Measurements from ENCODE around the gene KLRC3.
"Not testable (repeated sequence)": the region's sequence is repeated elsewhere in the genome, so short reads cannot be mapped to it uniquely, and the experiment has no call there.

Gene KLRC3

DNA sequence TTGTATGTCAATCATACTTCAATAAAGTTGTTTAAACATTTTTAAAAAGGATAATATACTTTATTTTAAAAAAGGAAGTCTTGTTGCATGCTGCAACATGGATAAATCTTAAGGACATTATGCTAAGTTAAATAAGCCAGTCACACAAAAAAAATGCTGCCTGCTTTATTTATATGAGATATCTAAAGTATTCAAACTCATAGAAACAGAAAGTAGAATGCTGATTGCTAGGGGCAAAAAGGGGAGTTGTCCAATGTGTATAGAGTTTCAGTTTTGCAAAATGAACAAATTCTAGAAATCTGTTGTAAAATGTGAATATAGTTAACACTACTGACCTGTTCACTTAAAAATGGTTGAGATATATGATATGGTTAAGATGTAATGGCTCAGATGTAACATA lies 19.6 kb downstream of the KLRC3 start:
- no peak for DNase-seq (ENCODE audit: low read depth)

DNA sequence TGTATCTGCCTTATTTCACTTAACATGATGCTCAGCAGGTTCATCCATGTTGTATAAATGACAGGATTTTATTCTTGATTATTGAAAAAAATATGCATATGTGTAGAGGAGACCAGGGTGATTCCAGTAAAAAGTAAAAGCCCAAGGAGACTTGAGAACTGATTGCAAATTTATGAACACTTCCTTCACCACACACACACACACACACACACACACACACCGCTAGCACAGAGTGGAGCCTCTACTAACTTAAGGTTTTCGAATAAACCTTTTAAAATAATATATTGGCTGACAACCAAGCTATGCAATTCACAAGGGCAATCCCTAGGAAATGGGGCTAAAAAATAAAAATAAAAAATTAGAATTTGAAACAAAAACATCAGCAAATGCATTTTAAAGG lies 22.2 kb downstream of the KLRC3 start:
- DNase-seq (ENCODE audit: low read depth), result no peak

DNA sequence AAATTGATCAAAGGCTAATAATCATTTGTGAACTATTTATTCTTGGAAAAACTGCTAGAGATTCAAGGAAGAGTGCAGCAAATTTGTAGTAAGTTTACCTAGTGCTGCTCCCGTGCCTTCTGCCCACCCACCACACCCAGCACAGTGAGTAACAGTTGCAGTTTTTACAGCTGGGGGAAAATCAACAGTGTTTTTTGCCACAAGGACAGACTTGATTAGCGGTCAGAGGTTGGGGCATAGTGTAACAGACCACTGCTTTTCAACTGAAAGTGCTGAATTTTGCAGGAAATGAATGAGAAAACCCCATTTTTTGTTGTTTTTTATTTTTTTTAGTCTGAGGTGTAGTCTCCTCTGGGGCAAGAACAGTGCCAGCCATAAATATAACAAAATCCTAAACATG lies 23.1 kb downstream of the KLRC3 start:
- DNase-seq (ENCODE audit: low read depth), result no peak

DNA sequence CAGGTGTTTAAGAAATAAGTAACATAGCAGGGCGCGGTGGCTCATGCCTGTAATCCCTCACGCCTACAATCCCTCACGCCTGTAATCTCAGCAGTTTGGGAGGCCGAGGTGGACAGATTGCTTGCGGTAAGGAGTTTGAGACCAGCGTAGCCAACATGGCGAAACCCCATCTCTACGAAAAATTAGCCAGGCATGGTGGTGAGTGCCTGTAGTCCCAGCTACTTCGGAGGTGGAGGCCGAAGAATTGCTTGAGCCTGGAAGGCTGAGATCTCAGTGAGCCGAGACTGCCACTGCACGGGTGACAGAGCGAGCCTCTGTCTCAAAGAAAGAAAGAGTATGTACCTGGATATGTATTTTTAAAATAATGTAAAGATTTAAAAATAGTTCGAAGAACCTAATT lies 24.2 kb downstream of the KLRC3 start:
- not testable (repeated sequence) for DNase-seq (ENCODE audit: low read depth)

DNA sequence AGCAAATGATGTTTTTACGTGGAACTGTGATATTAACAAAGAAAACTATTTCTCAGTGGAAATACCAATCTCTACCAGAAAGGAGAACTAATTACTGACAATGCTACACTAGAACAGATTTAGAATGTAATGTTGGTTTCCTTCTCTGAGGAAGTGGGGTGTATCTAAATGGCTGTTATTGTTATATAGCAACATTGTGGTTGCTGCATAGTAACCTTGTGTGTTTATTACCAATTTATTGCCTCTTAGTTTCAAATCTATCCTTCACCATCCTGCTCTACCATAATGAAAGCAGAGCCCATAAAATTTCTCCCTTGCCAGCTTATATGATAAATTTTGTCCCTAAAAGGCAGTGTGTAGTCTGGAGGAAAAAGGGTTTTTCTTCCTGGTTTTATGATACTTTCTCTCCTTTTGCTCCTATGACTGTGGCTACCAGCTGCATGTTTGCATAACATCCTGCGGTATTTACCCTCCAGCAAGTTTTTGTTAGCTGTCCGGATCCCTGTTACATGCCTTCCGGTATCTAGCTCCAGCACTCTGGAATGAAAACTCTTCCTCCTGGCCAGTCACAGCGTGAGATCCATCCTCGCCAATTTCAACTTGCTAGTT lies 24.9 kb downstream of the KLRC3 start:
- peak; percentile 92 for DNase-seq (ENCODE audit: low read depth)

DNA sequence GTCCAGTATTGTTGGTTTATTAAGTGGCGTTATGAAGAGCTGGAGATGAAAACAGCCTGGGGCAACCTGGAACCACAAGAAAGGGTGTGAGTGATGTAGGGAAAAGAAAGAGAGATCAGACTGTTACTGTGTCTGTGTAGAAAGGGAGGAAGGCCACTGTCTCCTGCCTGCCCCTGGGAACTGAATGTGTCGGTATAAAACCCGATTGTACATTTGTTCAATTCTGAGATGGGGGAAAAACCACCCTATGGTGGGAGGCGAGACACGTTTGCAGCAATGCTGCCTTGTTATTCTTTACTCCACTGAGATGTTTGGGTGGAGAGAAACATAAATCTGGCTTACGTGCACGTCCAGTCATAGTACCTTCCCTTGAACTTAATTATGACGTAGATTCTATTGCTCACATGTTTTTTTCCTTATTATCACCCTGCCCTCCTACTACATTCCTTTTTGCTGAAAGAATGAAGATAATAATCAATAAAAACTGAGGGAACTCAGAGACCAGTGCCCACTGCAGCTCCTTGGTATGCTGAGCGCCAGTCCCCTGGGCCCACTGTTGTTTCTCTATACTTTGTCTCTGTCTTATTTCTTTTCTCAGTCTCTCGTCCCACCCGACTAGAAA lies 25.8 kb downstream of the KLRC3 start:
- not testable (repeated sequence) for DNase-seq (ENCODE audit: low read depth)

DNA sequence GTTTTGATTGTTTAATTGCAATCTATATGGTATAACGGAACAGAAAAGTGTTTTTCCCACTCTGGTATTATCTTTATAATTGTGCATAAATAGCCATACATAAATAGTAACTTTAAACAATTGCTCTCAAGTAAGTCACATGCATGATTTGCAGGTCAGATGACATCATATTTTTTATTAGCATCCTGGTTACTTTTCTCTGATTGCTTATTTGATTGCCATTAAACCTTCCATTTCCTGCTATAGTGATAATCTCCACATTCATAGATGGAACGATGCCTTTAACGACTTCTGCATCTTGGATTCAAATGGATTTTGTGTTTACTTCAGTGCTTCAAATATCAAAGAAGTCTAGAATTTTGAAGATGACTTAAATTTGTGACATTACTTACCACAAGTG lies 27.1 kb downstream of the KLRC3 start:
- no peak for DNase-seq (ENCODE audit: low read depth)

DNA sequence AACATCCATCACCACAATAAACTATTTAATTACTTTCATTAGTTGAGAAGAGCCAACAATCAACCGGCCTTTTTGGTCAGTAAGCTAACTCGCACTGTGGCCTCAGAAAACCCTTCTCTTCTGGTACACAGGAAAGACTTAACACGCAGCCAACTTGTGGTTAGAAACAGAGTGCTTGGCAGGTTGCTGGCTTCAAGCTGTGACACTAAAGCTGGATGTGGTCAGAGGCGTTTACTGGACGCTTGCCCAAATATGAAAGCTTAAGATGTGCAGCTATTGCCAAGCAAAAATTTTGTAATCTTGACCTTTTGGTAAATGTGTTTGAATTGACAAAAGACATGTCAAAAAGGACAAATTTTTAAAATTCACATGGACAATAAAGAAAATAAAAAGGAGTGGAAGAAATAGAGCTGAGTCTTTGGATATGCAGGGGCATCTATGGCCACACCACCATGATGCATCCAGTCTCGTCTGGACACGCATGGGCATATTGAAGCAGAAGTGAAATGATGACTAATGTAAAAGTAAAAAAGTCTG lies 27.9 kb downstream of the KLRC3 start:
- peak; percentile 99 for DNase-seq (ENCODE audit: low read depth)

DNA sequence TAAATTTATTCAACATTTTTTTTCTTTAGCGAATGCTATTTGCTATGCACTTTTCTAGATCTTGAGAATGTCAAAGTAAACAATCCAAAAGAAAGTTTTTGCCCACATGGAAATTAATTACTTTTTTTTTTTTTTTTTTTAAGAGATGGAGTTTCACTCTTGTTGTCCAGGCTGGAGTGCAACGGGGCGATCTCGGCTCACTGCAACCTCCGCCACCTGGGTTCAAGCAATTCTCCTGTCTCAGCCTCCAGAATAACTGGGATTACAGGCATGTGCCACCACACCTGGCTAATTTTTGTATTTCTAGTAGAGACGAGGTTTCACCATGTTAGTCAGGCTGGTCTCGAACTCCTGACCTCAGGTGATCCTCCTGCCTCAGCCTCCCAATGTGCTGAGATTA lies 29.4 kb downstream of the KLRC3 start:
- not testable (repeated sequence) for DNase-seq (ENCODE audit: low read depth)

DNA sequence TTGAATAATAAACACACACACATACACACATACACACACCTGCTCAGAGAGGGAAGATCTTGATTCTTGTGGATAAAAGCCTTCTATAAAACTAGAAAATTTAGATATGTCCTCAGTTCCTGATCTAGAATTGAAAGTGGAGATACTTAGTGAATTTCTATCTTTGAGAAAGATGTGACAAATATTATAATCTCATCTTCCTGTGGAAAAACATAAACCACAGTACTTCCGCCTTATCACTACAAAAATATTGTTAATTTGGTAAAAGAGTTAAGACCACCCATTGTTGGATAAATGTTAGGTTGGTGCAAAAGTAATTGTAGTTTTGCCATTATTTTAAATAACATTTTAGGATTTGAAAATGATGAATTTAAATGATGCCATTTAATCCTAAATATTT lies 30.5 kb downstream of the KLRC3 start, which contains the start of gene KLRK1:
KLRK1 (minus strand) TSS at position 138 of the 400 bp plus-strand sequence. CDS start 1,231 bp downstream, outside the sequence.
- no peak for DNase-seq (ENCODE audit: low read depth)

DNA sequence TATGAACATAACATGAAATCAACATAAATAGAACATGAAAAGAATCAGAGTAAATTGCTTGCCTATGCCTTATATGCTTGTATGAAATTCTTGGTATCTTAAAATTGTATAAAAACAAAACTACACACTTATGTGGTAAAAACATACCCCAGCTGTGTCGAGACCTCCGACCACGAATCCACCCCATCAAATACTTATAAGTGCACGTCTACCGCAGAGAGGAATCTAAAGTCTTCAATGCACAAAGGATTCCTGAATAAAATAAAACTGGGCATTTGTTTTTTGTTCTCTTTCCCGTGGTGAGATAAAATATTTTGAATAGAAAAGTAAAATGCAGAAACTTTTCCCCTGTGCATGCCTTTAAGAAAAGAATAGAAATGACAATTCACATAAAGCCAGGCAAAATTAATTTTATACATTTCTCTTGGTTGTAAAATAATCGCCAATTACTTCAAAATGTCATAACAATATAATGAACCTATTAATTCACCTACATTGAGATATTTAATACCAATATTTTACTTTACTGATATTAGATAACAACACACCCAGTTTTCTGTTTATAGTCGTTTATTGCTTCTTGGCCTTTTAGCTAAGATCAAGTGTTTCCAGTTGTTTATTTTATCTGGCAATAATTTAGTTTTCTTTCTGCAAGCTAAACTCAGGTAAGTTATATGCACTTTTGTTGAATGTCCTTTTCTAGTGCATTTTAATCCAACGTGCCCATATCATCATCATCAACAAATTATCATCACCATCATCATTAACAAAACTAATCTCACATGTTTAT lies 31.6 kb downstream of the KLRC3 start:
- no peak for DNase-seq (ENCODE audit: low read depth)

DNA sequence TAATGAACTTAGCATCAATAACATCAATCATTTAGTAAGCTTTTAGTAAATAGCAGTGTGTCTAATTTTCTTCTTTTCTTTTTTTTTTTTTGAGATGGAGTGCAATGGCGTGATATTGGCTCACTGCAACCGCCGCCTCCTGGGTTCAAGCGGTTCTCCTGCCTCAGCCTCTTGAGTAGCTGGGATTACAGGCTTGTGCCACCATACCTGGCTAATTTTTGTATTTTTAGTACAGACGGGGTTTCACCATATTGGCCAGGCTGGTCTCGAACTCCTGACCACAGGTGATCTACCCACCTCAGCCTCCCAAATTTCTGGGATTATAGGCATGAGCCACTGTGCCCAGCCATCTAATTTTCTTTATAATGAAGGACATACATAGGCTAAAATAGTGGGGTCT lies 32.9 kb downstream of the KLRC3 start:
- DNase-seq (ENCODE audit: low read depth), result not testable (repeated sequence)

DNA sequence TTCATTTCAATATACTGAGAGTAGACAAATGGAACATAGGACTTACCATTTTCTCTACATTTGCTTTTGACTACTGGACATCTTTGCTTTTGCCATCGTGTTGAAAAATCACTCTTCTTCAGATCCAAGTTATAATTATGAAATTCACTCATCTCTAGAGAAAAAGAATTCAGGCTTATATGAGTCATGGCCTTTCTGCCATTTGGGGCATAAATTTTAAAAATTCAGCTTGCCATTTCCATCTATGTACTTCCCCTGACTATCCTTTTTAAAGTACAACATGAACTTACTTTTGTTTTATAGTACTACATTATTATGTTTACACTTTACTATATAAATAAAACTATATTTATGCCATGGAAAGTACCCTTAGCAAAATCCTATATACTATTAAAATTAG lies 33.5 kb downstream of the KLRC3 start:
- no peak for DNase-seq (ENCODE audit: low read depth)

DNA sequence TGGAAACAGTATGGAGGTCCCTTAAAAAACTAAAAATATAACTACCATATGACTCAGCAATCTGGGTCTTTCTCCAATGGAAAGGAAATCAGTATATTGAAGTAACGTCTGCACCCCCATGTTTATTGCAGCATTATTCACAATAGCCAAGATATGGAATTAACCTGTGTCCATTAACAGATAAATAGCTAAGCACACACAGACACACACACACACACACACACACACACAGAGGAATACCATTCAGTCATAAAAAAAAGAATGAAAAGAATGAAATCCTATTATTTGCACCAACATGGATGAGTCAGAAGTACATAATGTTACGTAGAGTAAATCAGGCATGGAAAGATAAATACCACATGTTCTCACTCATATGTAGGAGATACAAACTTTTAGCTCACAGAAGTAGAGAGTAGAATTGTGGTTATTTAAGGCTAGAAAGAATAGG lies 35.2 kb downstream of the KLRC3 start:
- peak; percentile 92 for DNase-seq (ENCODE audit: low read depth)

DNA sequence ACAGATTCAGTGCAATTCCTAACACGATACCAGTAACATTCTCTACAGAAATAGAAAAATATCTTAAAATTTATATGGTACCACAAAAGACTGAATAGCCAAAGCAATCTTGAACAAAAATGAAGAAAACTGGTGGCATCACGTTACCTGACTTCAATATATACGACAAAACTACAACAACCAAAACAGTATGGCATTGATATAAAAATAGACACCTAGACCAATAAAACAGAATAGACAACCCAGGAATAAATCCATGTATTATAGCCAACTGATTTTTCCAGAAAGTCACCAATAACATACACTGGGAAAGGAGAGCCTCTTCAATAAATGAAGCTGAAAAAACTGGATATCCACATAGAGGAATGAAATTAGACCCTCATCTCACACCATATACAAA lies 36.2 kb downstream of the KLRC3 start:
- no peak for DNase-seq (ENCODE audit: low read depth)

DNA sequence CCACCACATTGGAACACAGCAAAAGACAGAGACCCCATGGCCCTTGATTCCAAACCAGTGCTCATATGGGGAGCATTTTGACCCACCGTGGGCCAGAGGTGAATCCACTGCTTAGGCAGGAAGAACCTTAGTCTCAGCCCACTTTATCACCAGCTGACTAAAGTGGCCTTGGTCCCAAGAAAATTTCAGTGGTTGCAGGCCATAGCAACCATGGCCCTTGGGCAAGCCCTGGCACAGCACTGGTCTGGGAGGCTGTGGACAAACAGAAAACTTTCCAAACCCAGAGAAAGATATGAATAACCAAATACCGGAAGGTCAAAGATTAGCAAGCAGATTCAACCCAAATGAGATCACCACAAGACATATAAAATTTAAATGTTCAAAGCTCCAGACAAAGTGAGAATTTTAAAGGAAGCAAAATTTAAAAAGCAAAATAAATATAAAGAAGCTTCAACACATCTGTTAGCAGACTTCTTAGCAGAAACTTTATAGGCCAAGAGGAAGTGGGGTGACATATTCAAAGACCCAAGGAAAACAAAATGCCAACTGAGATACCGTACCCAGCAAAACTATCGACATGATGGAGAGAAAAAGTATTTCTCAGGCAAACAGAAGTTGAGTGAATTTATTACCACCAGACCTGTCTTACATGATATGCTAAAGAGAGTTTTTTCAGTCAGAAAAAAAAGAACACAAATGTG lies 38.3 kb downstream of the KLRC3 start:
- DNase-seq (ENCODE audit: low read depth), result no peak

DNA sequence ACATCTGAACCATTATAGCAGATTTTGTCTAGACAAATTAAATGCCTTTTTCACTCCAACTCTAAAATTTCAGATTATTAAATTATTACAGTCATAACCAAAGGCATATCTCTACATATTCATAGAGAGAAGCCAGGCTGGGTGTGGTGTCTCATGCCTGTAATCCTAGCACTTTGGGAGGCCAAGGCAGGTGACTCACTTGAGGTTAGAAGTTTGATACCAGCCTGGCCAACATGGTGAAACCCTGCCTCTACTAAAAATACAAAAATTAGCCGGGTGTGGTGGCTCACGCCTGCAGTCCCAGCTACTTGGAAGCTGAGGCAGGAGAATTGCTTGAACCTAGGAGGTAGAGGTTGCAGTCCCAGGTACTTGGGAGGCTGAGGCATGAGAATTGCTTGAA lies 41.7 kb downstream of the KLRC3 start:
- not testable (repeated sequence) for DNase-seq (ENCODE audit: low read depth)

DNA sequence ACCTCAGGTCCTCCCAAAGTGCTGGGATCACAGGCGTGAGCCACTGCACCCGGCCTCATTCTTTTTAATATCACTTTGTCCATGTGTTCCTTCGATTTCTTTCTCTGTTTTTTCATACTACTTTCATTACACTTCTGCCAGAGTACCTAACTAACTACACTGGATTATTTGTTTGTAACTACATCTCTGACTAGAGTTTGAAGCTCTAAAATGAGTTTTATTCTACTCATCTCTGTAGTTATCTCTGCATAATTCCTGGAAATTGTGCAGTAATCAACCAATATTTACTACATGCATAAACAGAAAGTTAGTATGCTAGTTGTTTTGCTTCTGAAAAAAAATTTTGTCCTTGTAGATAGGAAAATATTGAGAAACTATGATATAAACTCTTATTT lies 45.8 kb downstream of the KLRC3 start:
- no peak for DNase-seq (ENCODE audit: low read depth)

DNA sequence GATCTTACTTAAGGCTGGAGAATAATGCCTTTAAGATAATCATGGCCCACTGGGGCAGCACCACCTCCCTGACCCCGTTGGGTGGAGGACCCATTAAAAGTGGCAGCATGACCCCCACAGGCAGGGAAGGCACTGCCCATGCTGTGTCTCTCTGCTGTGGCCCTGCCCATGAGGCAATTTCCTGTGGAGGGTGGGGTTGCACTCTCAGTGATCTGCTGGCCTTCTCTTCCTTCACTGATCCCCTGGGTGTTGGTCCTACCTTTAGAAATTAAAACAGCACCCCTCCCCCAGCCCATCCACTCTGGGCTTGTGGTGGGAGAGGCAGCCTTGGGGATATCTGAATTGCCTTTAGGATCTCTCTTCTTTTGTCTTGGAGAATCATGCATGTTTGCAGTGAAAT lies 47.8 kb downstream of the KLRC3 start:
- no peak for DNase-seq (ENCODE audit: low read depth)

DNA sequence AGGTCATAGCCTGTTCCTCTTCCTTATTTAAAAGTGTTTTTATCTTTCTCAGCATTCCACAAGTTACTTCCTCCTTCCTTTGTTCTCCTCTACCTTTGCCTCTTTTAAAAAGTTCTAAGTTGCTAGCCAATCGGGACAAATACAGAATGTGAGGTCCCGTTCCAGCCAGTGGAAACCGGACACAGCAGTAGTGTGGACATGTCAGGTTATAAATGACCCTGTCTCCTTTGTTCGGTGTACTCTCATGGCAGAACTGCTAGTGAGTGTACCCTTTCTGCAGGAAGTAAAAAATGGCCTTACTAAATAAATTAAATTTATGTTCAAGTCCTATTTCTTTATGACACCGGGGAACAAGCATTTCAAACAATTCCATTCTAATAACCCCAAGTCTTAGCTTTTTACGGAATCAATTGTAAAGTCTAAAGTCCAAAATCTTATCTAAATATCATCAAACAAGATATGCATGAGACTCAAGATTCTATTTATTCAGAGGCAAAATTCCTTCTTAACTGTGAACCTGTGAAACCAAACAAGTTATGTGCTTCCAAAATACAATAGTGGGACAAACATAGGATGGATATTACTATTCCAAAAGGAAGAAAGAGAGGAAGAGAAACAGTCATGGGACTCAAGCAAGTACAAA lies 48.4 kb downstream of the KLRC3 start:
- not testable (repeated sequence) for DNase-seq (ENCODE audit: low read depth)

DNA sequence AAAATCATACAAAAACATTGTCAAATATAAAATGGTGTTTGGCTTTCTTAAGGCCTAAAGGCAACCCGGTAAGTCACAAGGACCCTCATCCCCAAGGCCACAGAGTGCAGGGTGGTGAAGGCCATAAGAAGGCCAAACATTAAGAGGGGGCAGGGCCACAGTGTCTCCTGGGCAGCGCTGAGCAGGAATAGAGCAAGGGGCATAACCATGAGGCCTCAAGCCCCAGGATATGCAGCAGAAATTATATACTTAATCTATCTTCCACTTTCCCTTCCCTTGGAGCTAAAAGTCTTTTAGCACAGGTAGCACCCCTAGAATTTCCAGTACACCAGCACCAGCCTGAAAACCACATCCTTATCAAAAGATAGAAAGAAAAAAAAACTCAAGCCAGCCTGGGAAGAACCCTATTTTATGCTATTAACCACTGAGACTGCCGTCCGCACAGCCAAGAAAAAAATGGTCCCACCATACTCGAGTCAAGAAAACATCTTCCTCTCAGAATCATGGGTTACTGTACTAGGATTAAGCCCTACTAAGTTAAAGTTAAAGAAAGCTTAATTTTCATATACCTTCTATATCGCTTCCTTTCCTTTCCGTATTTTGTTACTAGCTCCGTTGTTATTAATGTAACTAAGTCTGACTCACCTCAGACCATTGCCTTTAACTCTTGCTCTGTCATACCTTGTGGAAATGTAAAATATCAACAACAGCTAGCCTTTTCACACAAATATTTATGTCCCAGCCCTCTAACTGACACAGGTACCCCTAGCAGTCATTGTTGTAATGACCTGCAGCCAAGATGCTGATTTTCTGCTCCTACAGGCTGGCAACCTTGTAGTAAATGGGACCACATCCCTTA lies 50.6 kb downstream of the KLRC3 start:
- DNase-seq (ENCODE audit: low read depth), result no peak
